ENCODE measurements around the gene MPO.

The MPO gene

DNA sequence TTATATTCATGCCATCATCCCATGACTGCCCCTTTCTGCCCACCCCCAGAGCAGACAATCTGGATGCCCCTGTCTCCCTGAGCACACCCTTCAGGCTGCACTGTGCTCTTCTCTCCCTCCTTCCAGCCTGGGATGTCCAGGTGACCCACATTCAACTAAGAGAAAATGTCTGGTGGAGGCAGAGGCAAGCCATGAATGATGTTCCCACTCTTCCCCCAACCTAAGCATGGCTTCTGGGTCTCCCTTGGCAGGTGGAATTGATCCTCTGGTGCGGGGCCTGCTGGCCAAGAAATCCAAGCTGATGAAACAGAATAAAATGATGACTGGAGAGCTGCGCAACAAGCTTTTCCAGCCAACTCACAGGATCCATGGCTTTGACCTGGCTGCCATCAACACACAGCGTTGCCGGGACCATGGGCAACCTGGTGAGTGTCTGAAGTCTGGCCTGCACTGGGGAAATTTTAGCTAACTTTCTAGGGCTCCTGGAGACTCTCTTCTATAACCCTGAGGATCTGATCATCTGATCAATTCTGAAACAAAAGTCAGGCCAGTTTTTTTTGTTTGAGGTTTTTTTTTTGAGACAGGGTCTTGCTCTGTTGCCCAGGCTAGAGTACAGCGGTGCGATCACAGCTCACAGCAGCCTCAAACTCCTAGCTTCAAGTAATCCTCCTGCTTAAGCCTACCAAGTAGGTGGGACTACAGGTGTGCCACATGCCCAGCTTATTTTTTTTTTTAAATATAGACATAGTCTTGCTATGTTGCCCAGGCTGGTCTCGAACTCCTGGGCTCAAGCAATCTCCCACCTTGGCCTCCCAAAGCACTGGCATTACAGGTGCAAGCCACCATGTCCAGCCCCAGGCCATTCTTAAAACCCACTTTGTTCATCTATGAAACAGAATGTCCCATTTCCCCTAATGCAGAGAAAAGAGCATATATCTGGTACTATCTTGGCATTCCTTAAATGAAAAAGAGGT is 14.5 kb downstream of the MPO start:
- no peak for DNase-seq (ENCODE audit: low read depth, low spot score)

DNA sequence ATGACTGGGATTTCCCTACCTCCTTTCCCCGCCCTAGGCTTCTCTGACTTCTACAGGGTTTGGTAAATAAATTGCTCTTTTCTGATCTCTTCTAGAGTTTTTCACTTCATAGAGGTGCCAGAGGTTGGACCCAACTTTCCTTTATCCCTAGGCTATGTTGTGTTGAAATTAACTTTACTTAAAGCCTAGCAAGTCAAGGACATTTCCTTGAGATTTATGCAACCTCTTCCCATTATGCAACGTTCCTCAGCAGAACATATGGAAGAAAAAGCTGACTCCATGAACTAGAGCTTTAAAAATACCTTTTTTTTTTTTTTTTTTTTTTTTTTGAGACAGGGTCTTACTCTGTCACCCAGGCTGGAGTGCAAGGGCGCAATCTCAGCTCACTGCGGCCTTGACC is 15.5 kb downstream of the MPO start:
- no peak for DNase-seq (ENCODE audit: low read depth, low spot score)

DNA sequence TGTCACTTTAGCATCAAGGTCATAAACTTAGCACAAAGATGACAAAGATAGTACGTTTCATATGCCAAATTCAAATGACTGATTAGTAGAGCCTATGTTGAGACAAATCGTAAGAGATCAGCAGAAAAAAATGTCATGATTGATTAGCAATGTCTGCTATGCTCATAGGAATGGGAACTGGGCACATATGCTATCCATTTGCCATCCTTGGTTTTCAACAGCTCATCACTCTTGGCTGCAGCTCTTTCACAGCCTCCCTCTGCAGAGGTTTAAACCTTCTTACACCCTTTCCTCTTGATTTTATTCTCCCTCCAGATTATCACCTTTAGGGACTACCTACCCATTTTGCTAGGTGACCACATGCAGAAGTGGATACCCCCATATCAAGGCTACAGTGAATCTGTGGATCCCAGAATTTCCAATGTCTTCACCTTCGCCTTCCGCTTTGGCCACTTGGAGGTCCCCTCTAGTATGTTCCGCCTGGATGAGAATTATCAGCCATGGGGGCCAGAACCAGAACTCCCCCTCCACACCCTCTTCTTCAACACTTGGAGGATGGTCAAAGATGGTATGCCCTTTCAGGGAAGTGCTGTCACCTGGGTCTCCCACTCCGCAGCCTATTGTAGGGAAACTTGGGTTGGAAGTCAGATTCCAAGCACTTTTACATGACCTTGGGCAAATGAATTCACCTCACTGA is 16.2 kb downstream of the MPO start:
- DNase-seq (ENCODE audit: low read depth, low spot score): no peak

DNA sequence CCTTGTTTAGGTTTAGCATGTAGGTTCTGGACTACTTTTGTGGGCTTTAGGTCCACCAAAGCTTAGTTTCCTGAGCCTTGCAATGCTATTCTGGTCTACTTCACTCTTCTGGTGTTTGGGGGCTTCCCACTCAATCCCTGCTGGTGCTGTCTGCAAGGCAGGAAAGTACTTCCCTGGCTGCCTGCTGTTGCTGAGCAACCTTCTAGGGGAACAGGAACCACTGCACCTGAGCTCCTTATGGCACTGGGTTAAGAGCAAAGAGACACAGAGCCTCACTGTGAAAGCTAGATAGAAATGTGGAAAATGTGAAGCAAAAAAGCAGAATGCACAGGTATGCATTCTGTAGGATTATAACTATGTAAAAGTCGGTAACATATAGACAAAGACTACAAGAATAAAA is 17.0 kb downstream of the MPO start:
- no peak for DNase-seq (ENCODE audit: low read depth, low spot score)

DNA sequence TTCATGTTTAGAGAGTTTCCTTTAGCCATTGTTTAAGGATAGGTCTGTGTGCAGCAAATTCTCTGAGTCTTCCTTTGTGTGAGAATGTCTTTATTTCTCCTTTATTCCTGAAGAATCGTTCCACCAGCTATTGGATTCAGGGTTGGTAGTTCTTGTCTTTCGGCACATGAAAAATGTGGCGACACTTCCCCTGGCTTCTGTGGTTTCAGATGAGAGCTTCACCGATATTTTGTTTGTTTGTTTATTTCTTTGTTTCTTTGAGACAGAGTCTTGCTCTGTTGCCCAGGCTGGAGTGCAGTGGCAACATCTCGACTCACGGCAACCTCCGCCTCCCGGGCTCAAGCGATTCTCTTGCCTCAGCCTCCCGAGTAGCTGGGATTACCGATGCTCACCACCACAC is 18.6 kb downstream of the MPO start:
- DNase-seq (ENCODE audit: low read depth, low spot score): no peak

DNA sequence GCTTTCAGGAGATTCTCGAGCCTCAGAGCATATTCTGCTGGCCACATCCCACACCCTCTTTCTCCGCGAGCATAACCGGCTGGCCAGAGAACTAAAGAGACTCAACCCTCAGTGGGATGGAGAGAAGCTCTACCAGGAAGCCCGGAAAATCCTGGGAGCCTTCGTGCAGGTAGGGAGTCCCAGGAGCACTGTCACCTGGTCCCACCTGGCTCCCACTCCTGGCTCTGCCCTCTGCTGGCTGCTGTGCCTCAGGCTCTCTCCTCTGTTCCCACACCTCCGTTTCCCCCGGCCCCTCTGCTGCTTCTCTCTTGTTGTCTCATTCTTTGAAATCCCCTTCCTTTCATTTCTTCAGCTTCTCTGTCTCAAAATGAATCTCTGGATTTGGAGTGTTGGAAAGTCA is 25.9 kb downstream of the MPO start:
- DNase-seq (ENCODE audit: low read depth, low spot score): no peak

DNA sequence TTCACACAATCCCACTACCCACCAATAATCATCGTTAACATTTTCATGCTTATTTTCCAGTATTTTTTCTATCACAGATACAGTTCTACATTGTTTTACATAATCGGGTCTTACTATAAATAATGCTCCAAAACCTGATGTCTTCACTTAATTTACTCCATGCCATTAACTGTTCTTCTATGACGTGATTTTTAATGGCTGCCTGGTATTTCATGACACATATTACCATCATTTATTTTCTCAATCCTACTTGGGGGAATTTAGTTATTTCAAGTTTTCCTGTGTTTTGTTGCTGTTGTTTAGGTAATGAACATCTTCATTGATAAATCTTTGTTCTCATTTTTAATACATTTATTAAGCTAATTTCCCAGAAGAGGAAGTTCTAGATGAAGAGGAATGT is 27.7 kb downstream of the MPO start:
- no peak for DNase-seq (ENCODE audit: low read depth, low spot score)

DNA sequence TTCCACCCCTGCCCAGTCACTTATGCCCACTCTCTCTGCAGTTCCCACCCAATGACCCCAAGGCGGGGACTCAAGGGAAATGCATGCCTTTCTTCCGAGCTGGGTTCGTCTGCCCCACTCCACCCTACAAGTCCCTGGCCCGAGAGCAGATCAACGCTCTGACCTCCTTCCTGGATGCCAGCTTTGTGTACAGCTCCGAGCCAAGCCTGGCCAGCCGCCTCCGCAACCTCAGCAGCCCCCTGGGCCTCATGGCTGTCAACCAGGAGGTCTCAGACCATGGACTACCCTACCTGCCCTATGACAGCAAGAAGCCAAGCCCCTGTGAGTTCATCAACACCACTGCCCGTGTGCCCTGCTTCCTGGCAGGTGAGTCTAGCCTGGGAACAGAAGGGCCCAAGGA is 28.6 kb downstream of the MPO start:
- no peak for DNase-seq (ENCODE audit: low read depth, low spot score)

DNA sequence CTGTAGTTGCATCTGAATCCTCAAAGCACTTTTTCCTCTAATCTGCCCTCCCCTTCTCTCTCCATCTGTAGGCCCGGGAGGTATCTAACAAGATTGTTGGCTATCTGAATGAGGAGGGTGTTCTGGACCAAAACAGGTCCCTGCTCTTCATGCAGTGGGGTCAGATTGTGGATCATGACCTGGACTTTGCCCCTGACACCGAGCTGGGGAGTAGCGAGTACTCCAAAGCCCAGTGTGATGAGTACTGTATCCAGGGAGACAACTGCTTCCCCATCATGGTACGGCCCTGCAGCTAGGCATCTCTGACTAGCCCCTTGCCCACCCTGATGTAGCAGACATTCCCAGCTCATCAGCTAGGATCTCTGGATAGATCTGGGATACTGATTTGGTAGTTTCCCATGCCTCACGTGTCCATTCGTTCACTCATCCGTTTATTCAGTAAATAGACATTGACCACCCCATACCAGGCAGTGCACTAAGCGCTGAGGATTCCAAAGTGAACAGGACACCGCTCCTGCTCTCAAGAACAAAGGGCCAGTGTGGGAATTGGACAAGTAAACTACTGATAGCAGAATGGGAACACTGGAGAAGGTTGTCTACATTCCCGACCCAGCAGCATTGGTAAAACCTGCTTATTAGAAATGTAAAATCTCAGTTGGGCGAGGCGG is 30.3 kb downstream of the MPO start:
- no peak for DNase-seq (ENCODE audit: low read depth, low spot score)

DNA sequence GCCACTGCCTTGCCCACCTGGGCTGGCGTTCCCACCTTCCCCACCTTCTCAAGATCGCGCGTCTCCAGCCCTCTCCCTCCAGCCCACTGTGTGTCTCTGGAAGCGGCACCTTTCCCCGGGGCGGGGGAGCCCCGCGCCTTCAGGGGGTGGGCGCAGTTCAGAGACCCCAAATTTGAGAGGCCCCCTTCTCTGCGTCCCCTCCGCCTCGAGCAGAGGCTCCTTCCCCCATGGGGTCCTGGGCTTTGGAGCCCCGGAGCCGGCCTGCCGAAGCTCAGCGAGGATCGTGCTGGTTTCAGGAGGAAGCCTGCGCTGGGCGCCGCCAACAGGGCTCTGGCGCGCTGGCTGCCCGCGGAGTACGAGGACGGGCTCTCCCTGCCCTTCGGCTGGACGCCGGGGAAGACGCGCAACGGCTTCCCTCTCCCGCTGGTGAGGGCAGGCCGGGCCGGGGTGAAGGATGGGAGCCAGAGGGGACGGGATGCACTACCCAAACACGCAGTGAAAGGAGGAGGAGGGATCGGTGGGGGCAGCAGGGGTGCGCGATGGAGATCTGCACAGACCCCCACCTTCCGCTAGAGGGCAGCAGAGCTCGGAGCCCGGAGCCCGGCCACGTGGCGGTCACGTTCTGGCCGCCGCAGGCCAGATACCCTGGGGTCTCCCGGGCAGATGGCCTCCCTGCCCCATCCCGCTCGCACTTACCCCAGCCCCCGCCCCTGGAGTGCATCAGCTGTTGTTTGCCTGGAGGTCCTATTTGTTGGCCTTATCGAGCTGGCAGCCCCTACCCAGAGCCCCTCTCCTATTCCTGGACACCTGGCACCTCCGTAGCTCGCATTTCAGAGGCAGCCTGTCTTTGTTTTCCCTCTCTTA is 31.2 kb downstream of the MPO start:
- no peak for DNase-seq (ENCODE audit: low read depth, low spot score)

DNA sequence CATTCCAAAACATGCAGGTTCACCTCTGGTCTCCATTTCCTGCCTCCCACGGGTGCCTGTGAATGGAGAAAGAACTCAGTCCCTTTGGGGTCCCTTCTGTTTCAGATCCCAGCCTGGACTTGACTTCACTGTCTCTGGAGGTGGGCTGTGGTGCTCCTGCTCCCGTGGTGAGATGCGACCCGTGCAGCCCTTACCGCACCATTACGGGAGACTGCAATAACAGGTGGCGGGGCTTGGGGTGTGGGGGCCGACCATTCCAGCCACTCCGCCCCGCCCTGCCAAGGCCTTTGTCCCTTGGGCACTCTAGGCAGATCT is 31.8 kb downstream of the MPO start:
- no peak for DNase-seq (ENCODE audit: low read depth, low spot score)

DNA sequence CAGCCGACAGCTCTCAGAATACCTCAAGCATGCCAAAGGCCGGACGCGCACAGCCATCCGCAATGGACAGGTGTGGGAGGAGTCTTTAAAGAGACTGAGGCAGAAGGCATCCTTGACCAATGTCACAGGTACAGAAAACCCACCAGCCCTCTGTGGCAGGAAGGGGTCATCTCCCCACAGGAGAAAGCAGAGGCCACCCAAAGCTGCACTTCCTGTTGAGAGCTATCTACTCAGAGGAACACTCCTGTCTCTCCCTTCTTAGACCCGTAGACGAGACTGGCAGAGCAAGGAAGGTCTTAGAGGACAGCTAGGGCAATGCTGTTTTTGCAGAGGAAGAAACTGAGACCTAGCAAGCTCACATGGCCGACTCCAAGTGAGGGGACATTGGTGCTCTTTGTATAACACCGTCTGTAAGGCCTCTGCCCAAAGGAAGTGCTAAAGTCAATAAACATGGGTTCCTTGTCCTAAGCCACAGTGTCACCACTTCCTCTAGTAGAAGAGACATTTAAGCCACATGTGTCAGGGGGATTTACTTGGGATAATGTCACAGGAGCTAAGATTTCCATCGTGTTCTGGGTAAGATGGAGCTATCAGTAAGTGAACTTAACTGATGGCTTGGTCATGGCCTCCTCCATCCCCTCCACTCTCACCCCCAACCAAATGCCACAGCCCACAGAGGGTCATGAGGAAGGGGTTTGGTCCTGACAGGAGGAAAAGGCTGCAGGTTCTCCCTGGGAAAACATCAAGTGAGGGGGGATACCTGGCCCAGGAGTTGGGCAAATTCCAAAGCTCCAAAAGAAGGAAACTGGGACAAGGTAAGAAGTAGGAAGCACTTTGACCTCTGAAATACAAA is 33.0 kb downstream of the MPO start:
- DNase-seq (ENCODE audit: low read depth, low spot score): no peak

DNA sequence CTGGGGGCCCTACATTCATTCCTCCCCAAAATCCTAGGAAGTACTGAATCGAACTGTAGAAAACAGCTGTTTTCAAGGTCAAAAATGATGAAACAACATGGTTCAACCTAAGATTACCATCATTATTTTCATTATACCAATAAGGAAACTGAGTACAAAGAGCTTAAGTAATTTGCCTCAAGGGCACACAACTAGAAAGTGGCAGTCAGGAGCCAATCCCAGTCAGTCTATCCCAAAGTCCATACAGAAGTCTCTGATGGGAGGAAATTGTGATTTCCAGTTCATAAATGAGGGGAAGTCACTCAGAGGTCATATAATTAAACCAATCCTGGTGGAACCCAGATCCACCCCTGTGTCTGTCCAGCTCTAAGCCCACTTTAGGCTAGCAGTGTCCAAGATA is 34.0 kb downstream of the MPO start:
- no peak for DNase-seq (ENCODE audit: low read depth, low spot score)

DNA sequence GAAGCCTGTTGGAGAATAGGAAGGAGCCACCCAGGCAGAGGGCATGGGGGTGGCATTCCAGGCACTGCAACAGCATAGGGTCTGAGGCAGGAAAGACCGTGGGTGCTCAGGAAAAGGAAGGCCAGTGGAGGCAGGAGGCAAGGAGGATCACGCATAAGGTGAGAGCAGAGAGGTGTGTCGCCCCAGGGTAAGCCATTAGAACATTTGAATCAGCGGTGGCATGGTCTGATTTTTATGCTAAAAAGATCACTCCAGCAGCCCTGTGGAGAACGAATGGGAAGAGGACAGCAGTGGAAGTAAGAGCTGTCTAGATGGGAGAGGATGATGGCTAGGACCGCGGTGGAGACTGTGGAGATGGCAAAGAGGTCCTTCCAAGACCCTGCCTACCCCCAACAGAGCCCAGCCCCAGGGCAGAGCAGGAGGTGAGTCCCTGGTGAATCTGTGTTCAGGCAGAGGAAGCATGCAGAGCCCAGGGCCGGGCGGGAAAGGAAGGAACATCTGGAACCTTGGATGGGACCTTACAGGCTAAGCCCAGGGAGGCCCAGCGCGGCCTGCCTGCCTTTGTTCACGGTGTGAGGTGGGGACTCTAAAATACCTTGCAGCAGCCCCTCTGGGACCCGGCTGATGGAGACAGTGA is 34.5 kb downstream of the MPO start:
- no peak for DNase-seq (ENCODE audit: low read depth, low spot score)

DNA sequence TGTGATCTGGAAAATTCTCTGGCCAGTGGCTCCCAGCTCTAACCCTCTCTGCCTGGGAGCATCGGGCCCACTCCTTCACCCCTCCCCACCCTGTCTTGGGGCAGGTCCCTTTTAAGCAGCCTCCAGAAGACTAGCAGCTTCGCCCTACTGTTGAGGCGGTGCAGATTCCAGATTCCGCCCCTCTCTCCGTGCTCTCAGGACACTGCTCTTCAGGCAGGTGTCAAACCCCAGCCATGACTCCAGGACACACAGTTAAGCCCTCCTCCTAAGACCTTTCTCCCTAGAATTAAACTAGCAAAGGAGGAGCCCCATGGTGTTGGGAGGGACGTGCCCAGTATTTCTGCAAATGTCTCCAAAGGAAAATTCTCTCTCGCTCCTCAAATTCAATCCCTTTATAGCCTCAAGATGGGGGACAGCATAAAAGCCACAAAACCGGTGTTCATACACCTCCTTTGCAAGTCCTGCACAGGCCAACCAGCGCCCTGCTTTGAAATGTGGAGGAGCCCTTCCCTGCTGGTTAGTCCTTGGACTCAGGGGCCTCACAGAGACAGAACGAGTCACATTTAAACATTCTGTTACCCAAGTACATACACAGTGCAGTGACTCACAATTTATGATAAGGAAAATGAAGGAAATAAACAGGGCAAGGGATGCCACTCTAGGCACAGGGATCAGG is 35.2 kb downstream of the MPO start:
- DNase-seq (ENCODE audit: low read depth, low spot score): no peak

DNA sequence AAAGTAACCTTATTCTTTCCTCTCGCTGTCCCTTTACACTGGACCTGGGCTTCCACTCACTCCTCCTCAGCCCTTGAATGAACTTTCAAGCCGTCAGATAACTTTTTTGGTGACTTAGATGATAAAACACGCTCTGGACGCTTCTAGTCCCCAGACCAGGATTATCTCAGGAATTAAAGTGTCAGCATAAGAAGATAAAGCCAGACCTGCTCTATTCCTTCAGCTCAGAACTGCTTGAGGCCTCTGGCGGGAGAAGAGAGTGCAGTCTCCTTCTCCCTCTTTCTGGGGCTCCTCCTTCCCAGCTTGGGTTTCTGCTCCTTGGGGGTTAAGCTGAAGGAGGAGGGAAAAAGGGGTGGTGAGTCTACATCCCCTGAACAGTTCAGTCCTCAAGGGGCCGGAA is 35.8 kb downstream of the MPO start:
- DNase-seq (ENCODE audit: low read depth, low spot score): no peak

DNA sequence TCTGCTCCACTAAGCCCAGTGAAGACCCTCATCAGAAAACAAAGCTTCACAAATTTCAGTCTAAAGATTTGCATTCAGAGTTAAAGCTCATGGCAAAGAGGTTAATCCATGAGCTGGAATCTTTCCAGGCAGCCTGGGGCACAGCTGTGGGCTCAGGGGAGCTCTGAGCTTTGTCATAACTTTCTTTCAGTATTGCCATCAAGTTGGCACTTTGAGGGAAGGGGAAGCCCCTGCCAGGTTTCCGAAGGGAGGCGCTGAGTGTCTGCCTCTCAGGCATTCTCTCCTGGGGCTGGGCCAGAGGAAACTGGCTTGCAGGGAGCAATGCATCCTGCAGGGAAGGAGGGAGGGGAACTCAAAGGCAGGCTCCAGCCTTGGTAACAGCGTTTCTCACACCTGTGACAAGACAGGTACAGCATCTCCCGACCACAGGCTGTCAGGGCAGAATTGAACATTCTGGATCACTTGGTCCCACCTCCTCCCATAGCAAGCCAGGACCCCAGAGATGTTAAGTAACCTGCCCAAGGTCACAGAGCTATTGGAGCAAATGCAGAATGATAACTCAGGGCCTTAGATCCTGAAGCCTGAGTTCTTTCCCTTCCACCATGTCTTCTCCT is 38.5 kb downstream of the MPO start:
- no peak for DNase-seq (ENCODE audit: low read depth, low spot score)

DNA sequence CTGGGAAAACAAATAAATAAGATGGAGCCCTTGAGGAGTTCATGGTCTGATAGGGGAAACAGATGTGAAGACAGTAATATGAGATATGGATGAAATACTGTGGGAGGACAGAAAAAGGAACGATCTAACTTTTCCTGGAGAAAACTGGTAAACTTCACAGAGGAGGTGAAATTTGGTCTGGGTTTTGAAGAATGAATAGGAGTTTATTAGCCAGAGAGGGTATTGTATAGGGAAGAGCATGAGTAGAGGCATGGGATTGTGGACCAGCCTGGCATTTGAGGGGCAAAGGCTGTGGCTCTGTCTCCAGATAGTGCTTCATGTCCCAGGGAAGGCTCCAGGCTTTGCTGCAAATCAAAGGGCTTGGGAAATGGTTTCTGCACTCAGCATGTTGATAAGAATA is 40.7 kb downstream of the MPO start:
- DNase-seq (ENCODE audit: low read depth, low spot score): no peak

DNA sequence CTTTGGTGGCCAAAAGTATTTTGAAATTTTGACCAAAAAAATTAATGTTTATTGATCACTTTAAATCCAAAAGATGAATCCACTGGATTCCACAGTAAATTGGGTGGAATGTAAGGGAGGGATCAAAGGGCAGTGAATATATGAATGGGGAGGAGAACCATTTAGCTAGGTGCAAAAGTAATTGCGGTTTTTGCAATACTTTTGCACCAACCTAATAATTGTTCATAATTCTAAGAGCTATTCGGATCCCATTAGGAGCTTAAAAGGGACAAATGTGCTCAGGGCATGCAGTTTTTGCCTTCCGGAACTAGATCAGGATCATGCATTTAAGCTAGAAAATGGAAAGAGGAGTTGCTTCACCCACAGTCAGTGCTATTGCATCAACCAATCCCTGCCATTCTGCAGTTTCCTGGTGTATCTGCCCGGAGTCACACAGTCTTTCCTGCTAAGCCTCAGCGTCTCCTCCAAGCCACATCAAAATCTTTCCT is 42.5 kb downstream of the MPO start, which contains the start of gene LPO:
LPO (plus strand) TSS at position 438 of the 488 bp plus-strand sequence. CDS start 4,396 bp downstream, outside the sequence.
- no peak for DNase-seq (ENCODE audit: low read depth, low spot score)
